ENCODE measurements around the gene ADD2.

DNA sequence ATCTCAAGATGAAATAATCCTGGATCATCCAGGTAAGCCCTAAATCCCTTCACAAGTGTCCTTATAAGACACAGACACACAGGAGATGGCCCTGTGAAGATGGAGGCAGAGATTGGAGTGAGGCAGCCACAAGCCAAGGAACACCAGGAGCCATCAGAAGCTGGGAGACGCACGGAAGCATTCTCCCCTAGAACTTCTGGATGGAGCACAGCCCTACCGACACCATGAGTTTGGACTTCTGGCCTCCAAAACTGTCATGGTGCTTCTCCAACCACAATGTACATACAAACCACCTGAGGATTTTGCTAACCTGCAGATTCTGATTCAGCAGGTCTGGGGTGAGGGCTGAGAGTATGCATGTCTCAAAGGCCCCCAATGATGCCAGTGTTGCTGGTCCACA lies 42.5 kb downstream of the ADD2 start:
- TF ChIP-seq, protein P1, sequence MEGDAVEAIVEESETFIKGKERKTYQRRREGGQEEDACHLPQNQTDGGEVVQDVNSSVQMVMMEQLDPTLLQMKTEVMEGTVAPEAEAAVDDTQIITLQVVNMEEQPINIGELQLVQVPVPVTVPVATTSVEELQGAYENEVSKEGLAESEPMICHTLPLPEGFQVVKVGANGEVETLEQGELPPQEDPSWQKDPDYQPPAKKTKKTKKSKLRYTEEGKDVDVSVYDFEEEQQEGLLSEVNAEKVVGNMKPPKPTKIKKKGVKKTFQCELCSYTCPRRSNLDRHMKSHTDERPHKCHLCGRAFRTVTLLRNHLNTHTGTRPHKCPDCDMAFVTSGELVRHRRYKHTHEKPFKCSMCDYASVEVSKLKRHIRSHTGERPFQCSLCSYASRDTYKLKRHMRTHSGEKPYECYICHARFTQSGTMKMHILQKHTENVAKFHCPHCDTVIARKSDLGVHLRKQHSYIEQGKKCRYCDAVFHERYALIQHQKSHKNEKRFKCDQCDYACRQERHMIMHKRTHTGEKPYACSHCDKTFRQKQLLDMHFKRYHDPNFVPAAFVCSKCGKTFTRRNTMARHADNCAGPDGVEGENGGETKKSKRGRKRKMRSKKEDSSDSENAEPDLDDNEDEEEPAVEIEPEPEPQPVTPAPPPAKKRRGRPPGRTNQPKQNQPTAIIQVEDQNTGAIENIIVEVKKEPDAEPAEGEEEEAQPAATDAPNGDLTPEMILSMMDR (IDR thresholded peaks at IDR 0.05): no peak
- no peak for TF ChIP-seq POLR2A (IDR thresholded peaks at IDR 0.05)

Data from adrenal gland (tissue), 5 donors.